ENCODE data around the gene PIP4K2A. TPM values are rescaled to one million over a fixed set of nuclear protein-coding genes. Genes with fewer than 3 reads are reported as not detected.
A peak's percentile ranks its signal among the peaks of the same experiment; 100 is the strongest.

The PIP4K2A gene
- polyA plus RNA-seq (2013, experiment 1 of 2) = 12.9 TPM
- polyA plus RNA-seq (2013, experiment 2 of 2) = 12.4 TPM

GRCh38 chr10:22714479-22715289, at the start of gene PIP4K2A:
Gene PIP4K2A (minus strand): TSS chr10:22714578. CDS start chr10:22714326, 252 bp downstream.
- Histone ChIP-seq H3K79me2 (ENCODE audit: control insufficient read depth, insufficient read depth, low read length) (peaks cover 12% of the 10 kb centered on the region), H3K56ac (ENCODE audit: low read length) (peak within 1 kb of the TSS; percentile 93), H3K36me3 (ENCODE audit: control insufficient read depth, insufficient read depth, low read length) (no peaks in the 10 kb centered on the region), H3K4ac (ENCODE audit: low read depth, low read length) (no peak within 1 kb of the TSS), H3K4me3 (ENCODE audit: low read length) (peak within 1 kb of the TSS; percentile 82), H3K79me1 (ENCODE audit: low read length) (peaks cover 2% of the 10 kb centered on the region), H2BK15ac (replicated peaks; ENCODE audit: low read depth) (no peak within 1 kb of the TSS), H4K8ac (ENCODE audit: low read depth, low read length) (peak within 1 kb of the TSS; percentile 91), H3K27ac (ENCODE audit: low read depth, low read length) (no peak within 1 kb of the TSS), H3K4me2 (ENCODE audit: low read length) (peak within 1 kb of the TSS; percentile 77), H4K5ac (ENCODE audit: low read length) (no peak within 1 kb of the TSS), H2BK5ac (ENCODE audit: low read length) (no peak within 1 kb of the TSS), H3K18ac (ENCODE audit: low read length) (peak within 1 kb of the TSS; percentile 60), H3K27me3 (ENCODE audit: insufficient read depth, low read length, poor library complexity) (peaks cover 2% of the 10 kb centered on the region), H2AK5ac (ENCODE audit: low read length) (peak within 1 kb of the TSS; percentile 76), H3K4me1 (ENCODE audit: control insufficient read depth, low read depth, low read length) (peaks cover 2% of the 10 kb centered on the region), H2BK120ac (ENCODE audit: low read depth, low read length) (no peak within 1 kb of the TSS), H3K23ac (ENCODE audit: low read length) (no peak within 1 kb of the TSS), H3K9ac (ENCODE audit: low read length) (peak within 1 kb of the TSS; percentile 78)
- DNase-seq = peak; percentile 63
- WGBS (ENCODE audit: extremely low coverage, insufficient coverage, low lambda C conversion rate) = no CpG with 5 or more reads among the region's 83 CpGs

- no peak overlapping the region for H4K8ac ChIP-seq (ENCODE audit: low read depth, low read length)
- no peak overlapping the region for H3K23ac ChIP-seq (ENCODE audit: low read length)
- no CpG with 5 or more reads among the region's 1 CpG for WGBS (ENCODE audit: extremely low coverage, insufficient coverage, low lambda C conversion rate)
- H3K4me3 ChIP-seq (ENCODE audit: low read length) = no peak overlapping the region
- H3K79me2 ChIP-seq (ENCODE audit: control insufficient read depth, insufficient read depth, low read length) = no peaks in the 10 kb centered on the region
- H4K5ac ChIP-seq (ENCODE audit: low read length) = no peak overlapping the region
- H3K9ac ChIP-seq (ENCODE audit: low read length) = no peak overlapping the region
- no peak overlapping the region for H2AK5ac ChIP-seq (ENCODE audit: low read length)
- H3K4me2 ChIP-seq (ENCODE audit: low read length) = no peak overlapping the region
- H3K36me3 ChIP-seq (ENCODE audit: control insufficient read depth, insufficient read depth, low read length) = no peaks in the 10 kb centered on the region
- no peaks in the 10 kb centered on the region for H3K27me3 ChIP-seq (ENCODE audit: insufficient read depth, low read length, poor library complexity)
- no peak overlapping the region for H3K18ac ChIP-seq (ENCODE audit: low read length)
- H3K4me1 ChIP-seq (ENCODE audit: control insufficient read depth, low read depth, low read length) = no peaks in the 10 kb centered on the region
- no peak overlapping the region for H3K4ac ChIP-seq (ENCODE audit: low read depth, low read length)
- no peak for DNase-seq
- H2BK5ac ChIP-seq (ENCODE audit: low read length) = no peak overlapping the region
- no peaks in the 10 kb centered on the region for H3K79me1 ChIP-seq (ENCODE audit: low read length)
- no peak overlapping the region for H3K27ac ChIP-seq (ENCODE audit: low read depth, low read length)
- no peak overlapping the region for H3K56ac ChIP-seq (ENCODE audit: low read length)
- no peak overlapping the region for H2BK15ac ChIP-seq (replicated peaks; ENCODE audit: low read depth)
- no peak overlapping the region for H2BK120ac ChIP-seq (ENCODE audit: low read depth, low read length)
Measured at GRCh38 chr10:22761569-22762220, 47.3 kb upstream of the PIP4K2A start.

- Histone ChIP-seq H3K4me1 (ENCODE audit: control insufficient read depth, low read depth, low read length) (no peaks in the 10 kb centered on the region), H3K27ac (ENCODE audit: low read depth, low read length) (no peak overlapping the region), H3K79me1 (ENCODE audit: low read length) (no peaks in the 10 kb centered on the region), H3K79me2 (ENCODE audit: control insufficient read depth, insufficient read depth, low read length) (no peaks in the 10 kb centered on the region), H3K4me2 (ENCODE audit: low read length) (no peak overlapping the region), H3K4ac (ENCODE audit: low read depth, low read length) (no peak overlapping the region), H3K36me3 (ENCODE audit: control insufficient read depth, insufficient read depth, low read length) (no peaks in the 10 kb centered on the region), H2AK5ac (ENCODE audit: low read length) (no peak overlapping the region), H3K27me3 (ENCODE audit: insufficient read depth, low read length, poor library complexity) (no peaks in the 10 kb centered on the region), H2BK15ac (replicated peaks; ENCODE audit: low read depth) (no peak overlapping the region), H4K5ac (ENCODE audit: low read length) (no peak overlapping the region), H3K23ac (ENCODE audit: low read length) (no peak overlapping the region), H2BK5ac (ENCODE audit: low read length) (no peak overlapping the region), H3K4me3 (ENCODE audit: low read length) (no peak overlapping the region), H3K9ac (ENCODE audit: low read length) (no peak overlapping the region), H4K8ac (ENCODE audit: low read depth, low read length) (no peak overlapping the region), H3K18ac (ENCODE audit: low read length) (no peak overlapping the region), H2BK120ac (ENCODE audit: low read depth, low read length) (no peak overlapping the region), H3K56ac (ENCODE audit: low read length) (no peak overlapping the region)
- DNase-seq = peak; percentile 6
Measured at GRCh38 chr10:22760025-22760424, 45.6 kb upstream of the PIP4K2A start.

- no peak overlapping the region for H3K23ac ChIP-seq (ENCODE audit: low read length)
- no peak overlapping the region for H3K4me2 ChIP-seq (ENCODE audit: low read length)
- no peaks in the 10 kb centered on the region for H3K27me3 ChIP-seq (ENCODE audit: insufficient read depth, low read length, poor library complexity)
- H3K79me2 ChIP-seq (ENCODE audit: control insufficient read depth, insufficient read depth, low read length) = no peaks in the 10 kb centered on the region
- no peak overlapping the region for H2BK120ac ChIP-seq (ENCODE audit: low read depth, low read length)
- no peak for DNase-seq
- no peak overlapping the region for H3K4ac ChIP-seq (ENCODE audit: low read depth, low read length)
- no peak overlapping the region for H4K8ac ChIP-seq (ENCODE audit: low read depth, low read length)
- H3K36me3 ChIP-seq (ENCODE audit: control insufficient read depth, insufficient read depth, low read length) = no peaks in the 10 kb centered on the region
- no peak overlapping the region for H3K18ac ChIP-seq (ENCODE audit: low read length)
- H4K5ac ChIP-seq (ENCODE audit: low read length) = no peak overlapping the region
- no peaks in the 10 kb centered on the region for H3K4me1 ChIP-seq (ENCODE audit: control insufficient read depth, low read depth, low read length)
- H2AK5ac ChIP-seq (ENCODE audit: low read length) = no peak overlapping the region
- H3K56ac ChIP-seq (ENCODE audit: low read length) = no peak overlapping the region
- H3K27ac ChIP-seq (ENCODE audit: low read depth, low read length) = no peak overlapping the region
- H2BK15ac ChIP-seq (replicated peaks; ENCODE audit: low read depth) = no peak overlapping the region
- H3K4me3 ChIP-seq (ENCODE audit: low read length) = no peak overlapping the region
- H2BK5ac ChIP-seq (ENCODE audit: low read length) = no peak overlapping the region
- no CpG with 5 or more reads among the region's 6 CpGs for WGBS (ENCODE audit: extremely low coverage, insufficient coverage, low lambda C conversion rate)
- no peaks in the 10 kb centered on the region for H3K79me1 ChIP-seq (ENCODE audit: low read length)
- no peak overlapping the region for H3K9ac ChIP-seq (ENCODE audit: low read length)
Measured at GRCh38 chr10:22758867-22759266, 44.5 kb upstream of the PIP4K2A start.

GRCh38 chr10:22754296-22754695, 39.9 kb upstream of the PIP4K2A start:
- H2AK5ac ChIP-seq (ENCODE audit: low read length) = no peak overlapping the region

More at GRCh38 chr10:22754296-22754695, 39.9 kb upstream of the PIP4K2A start:
- Histone ChIP-seq H4K8ac (ENCODE audit: low read depth, low read length) (no peak overlapping the region), H3K23ac (ENCODE audit: low read length) (no peak overlapping the region), H3K79me1 (ENCODE audit: low read length) (no peaks in the 10 kb centered on the region), H3K27me3 (ENCODE audit: insufficient read depth, low read length, poor library complexity) (no peaks in the 10 kb centered on the region), H3K18ac (ENCODE audit: low read length) (no peak overlapping the region), H3K27ac (ENCODE audit: low read depth, low read length) (no peak overlapping the region), H3K4ac (ENCODE audit: low read depth, low read length) (no peak overlapping the region), H3K56ac (ENCODE audit: low read length) (no peak overlapping the region), H2BK120ac (ENCODE audit: low read depth, low read length) (no peak overlapping the region), H2BK15ac (replicated peaks; ENCODE audit: low read depth) (no peak overlapping the region), H4K5ac (ENCODE audit: low read length) (no peak overlapping the region), H3K4me2 (ENCODE audit: low read length) (no peak overlapping the region), H3K4me1 (ENCODE audit: control insufficient read depth, low read depth, low read length) (no peaks in the 10 kb centered on the region), H3K79me2 (ENCODE audit: control insufficient read depth, insufficient read depth, low read length) (no peaks in the 10 kb centered on the region), H2BK5ac (ENCODE audit: low read length) (no peak overlapping the region), H3K4me3 (ENCODE audit: low read length) (no peak overlapping the region), H3K36me3 (ENCODE audit: control insufficient read depth, insufficient read depth, low read length) (no peaks in the 10 kb centered on the region), H3K9ac (ENCODE audit: low read length) (no peak overlapping the region)
- DNase-seq = no peak
- no CpG with 5 or more reads among the region's 4 CpGs for WGBS (ENCODE audit: extremely low coverage, insufficient coverage, low lambda C conversion rate)
